ENCODE data around the gene GDPD4.

GRCh38 chr11:77173494-77173893 is 128.0 kb downstream of the GDPD4 start:
- TF ChIP-seq POLR2A (IDR thresholded peaks at IDR 0.05; ENCODE audit: low read length): no peak
- no peak for TF ChIP-seq GATA1 (IDR thresholded peaks at IDR 0.05; ENCODE audit: low read depth, low read length)

Measured in erythroblast (primary cell).